ENCODE data around the gene UBXN10.

- TF ChIP-seq CTCF (IDR thresholded peaks at IDR 0.05): no peak
- no peak for TF ChIP-seq POLR2AphosphoS5 (IDR thresholded peaks at IDR 0.05; ENCODE audit: low read depth, low read length)
- TF ChIP-seq REST (IDR thresholded peaks at IDR 0.05; ENCODE audit: insufficient read depth in 1 of 2, low read depth in 2 of 2, low read length in 1 of 2): no peak
Observed at GRCh38 chr1:20240012-20240411, 54.1 kb downstream of the UBXN10 start.
